ENCODE data around the gene ABTB2.

GRCh38 chr11:34277171-34277570 is 80.6 kb downstream of the ABTB2 start:
- TF ChIP-seq, protein P1, sequence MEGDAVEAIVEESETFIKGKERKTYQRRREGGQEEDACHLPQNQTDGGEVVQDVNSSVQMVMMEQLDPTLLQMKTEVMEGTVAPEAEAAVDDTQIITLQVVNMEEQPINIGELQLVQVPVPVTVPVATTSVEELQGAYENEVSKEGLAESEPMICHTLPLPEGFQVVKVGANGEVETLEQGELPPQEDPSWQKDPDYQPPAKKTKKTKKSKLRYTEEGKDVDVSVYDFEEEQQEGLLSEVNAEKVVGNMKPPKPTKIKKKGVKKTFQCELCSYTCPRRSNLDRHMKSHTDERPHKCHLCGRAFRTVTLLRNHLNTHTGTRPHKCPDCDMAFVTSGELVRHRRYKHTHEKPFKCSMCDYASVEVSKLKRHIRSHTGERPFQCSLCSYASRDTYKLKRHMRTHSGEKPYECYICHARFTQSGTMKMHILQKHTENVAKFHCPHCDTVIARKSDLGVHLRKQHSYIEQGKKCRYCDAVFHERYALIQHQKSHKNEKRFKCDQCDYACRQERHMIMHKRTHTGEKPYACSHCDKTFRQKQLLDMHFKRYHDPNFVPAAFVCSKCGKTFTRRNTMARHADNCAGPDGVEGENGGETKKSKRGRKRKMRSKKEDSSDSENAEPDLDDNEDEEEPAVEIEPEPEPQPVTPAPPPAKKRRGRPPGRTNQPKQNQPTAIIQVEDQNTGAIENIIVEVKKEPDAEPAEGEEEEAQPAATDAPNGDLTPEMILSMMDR (IDR thresholded peaks at IDR 0.05; ENCODE audit: borderline replicate concordance, extremely low read depth, low read length, poor library complexity, severe bottlenecking), result no peak
- no peak for TF ChIP-seq EZH2 (IDR thresholded peaks at IDR 0.05; ENCODE audit: borderline replicate concordance, low read depth, low read length, severe bottlenecking)

All from DND-41 (cell line).